ENCODE data around the gene TJAP1.

TJAP1 gene

GRCh38 chr6:43436577-43437282 is 40.6 kb upstream of the TJAP1 start (continued):
- TF ChIP-seq ZNF558 (tag by site-specific recombination; IDR thresholded peaks at IDR 0.05) (no peak), ZBTB48 (tag by site-specific recombination; IDR thresholded peaks at IDR 0.05) (no peak), ZNF596 (tag by site-specific recombination; IDR thresholded peaks at IDR 0.05) (no peak), ZNF624 (tag by site-specific recombination; IDR thresholded peaks at IDR 0.05) (no peak), SP7 (tag by site-specific recombination; IDR thresholded peaks at IDR 0.05) (0 out of 2 replicates have a peak, but pooled peaks have one; percentile 28), ZNF2 (tag by site-specific recombination; IDR thresholded peaks at IDR 0.05) (no peak), ZEB2 (tag by site-specific recombination; IDR thresholded peaks at IDR 0.05) (no peak), ZNF302 (tag by site-specific recombination; IDR thresholded peaks at IDR 0.05; ENCODE audit: low read depth) (no peak), ZNF335 (tag by site-specific recombination; conservative IDR thresholded peaks at IDR 0.05) (peak; percentile 32), ZNF747 (tag by site-specific recombination; IDR thresholded peaks at IDR 0.05) (no peak), ZNF433 (tag by site-specific recombination; IDR thresholded peaks at IDR 0.05; ENCODE audit: low read depth) (no peak), ZBTB44 (tag by site-specific recombination; IDR thresholded peaks at IDR 0.05) (no peak), ZIC2 (tag by site-specific recombination; IDR thresholded peaks at IDR 0.05) (no peak), ZFP37 (tag by site-specific recombination; IDR thresholded peaks at IDR 0.05) (no peak), SP3 (tag by site-specific recombination; IDR thresholded peaks at IDR 0.05) (no peak), ZXDB (tag by site-specific recombination; IDR thresholded peaks at IDR 0.05) (no peak), ZNF645 (tag by site-specific recombination; IDR thresholded peaks at IDR 0.05) (no peak), ZNF416 (tag by site-specific recombination; IDR thresholded peaks at IDR 0.05) (no peak), GFI1B (tag by site-specific recombination; IDR thresholded peaks at IDR 0.05) (no peak), ZNF214 (tag by site-specific recombination; IDR thresholded peaks at IDR 0.05; ENCODE audit: borderline replicate concordance) (no peak), ZNF140 (tag by site-specific recombination; IDR thresholded peaks at IDR 0.05) (no peak), ZNF670 (tag by site-specific recombination; IDR thresholded peaks at IDR 0.05; ENCODE audit: low read depth) (no peak)
- TF ChIP-seq, protein P1, sequence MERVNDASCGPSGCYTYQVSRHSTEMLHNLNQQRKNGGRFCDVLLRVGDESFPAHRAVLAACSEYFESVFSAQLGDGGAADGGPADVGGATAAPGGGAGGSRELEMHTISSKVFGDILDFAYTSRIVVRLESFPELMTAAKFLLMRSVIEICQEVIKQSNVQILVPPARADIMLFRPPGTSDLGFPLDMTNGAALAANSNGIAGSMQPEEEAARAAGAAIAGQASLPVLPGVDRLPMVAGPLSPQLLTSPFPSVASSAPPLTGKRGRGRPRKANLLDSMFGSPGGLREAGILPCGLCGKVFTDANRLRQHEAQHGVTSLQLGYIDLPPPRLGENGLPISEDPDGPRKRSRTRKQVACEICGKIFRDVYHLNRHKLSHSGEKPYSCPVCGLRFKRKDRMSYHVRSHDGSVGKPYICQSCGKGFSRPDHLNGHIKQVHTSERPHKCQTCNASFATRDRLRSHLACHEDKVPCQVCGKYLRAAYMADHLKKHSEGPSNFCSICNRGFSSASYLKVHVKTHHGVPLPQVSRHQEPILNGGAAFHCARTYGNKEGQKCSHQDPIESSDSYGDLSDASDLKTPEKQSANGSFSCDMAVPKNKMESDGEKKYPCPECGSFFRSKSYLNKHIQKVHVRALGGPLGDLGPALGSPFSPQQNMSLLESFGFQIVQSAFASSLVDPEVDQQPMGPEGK (tag by site-specific recombination; IDR thresholded peaks at IDR 0.05) = no peak
- TF ChIP-seq, protein P2, sequence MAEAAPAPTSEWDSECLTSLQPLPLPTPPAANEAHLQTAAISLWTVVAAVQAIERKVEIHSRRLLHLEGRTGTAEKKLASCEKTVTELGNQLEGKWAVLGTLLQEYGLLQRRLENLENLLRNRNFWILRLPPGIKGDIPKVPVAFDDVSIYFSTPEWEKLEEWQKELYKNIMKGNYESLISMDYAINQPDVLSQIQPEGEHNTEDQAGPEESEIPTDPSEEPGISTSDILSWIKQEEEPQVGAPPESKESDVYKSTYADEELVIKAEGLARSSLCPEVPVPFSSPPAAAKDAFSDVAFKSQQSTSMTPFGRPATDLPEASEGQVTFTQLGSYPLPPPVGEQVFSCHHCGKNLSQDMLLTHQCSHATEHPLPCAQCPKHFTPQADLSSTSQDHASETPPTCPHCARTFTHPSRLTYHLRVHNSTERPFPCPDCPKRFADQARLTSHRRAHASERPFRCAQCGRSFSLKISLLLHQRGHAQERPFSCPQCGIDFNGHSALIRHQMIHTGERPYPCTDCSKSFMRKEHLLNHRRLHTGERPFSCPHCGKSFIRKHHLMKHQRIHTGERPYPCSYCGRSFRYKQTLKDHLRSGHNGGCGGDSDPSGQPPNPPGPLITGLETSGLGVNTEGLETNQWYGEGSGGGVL (tag by site-specific recombination; IDR thresholded peaks at IDR 0.05) = 0 out of 2 replicates have a peak, but pooled peaks have one; percentile 20
- TF ChIP-seq, protein P3, sequence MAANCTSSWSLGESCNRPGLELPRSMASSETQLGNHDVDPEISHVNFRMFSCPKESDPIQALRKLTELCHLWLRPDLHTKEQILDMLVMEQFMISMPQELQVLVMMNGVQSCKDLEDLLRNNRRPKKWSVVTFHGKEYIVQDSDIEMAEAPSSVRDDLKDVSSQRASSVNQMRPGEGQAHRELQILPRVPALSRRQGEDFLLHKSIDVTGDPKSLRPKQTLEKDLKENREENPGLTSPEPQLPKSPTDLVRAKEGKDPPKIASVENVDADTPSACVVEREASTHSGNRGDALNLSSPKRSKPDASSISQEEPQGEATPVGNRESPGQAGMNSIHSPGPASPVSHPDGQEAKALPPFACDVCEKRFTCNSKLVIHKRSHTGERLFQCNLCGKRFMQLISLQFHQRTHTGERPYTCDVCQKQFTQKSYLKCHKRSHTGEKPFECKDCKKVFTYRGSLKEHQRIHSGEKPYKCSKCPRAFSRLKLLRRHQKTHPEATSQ (tag by site-specific recombination; IDR thresholded peaks at IDR 0.05) = no peak
